ENCODE data around the gene CGA. TPM values are rescaled to one million over a fixed set of nuclear protein-coding genes. Genes with fewer than 3 reads are reported as not detected.

Gene CGA
- total and polyA plus RNA-seq, 12 donors: 0.23 to 1.0 (median 0.59) TPM; not detected in 8

DNA sequence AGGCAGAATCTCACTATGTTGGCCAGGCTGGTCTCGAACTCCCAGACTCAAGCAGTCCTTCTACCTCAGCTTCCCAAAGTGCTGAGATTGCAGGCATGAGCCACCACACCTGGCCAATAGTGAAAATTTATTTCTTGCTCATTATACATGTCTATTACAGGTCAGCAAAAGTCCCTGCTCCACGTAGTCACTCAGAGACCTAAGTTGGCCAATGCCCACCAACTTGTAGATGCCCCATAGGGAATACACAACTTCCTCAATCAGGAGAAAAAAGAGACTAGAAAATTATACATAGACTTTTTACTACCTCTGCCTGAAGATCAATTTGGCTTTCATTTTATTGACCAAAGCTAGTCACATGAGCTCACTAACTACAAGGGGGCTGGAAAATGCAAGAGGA is 22.0 kb upstream of the CGA start:
- TF ChIP-seq, protein P1, sequence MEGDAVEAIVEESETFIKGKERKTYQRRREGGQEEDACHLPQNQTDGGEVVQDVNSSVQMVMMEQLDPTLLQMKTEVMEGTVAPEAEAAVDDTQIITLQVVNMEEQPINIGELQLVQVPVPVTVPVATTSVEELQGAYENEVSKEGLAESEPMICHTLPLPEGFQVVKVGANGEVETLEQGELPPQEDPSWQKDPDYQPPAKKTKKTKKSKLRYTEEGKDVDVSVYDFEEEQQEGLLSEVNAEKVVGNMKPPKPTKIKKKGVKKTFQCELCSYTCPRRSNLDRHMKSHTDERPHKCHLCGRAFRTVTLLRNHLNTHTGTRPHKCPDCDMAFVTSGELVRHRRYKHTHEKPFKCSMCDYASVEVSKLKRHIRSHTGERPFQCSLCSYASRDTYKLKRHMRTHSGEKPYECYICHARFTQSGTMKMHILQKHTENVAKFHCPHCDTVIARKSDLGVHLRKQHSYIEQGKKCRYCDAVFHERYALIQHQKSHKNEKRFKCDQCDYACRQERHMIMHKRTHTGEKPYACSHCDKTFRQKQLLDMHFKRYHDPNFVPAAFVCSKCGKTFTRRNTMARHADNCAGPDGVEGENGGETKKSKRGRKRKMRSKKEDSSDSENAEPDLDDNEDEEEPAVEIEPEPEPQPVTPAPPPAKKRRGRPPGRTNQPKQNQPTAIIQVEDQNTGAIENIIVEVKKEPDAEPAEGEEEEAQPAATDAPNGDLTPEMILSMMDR (IDR thresholded peaks at IDR 0.05): no peak
- WGBS, 2 donors: 80 to 88% methylated on average over 2 of the region's 2 CpGs
- ATAC-seq: no peak

DNA sequence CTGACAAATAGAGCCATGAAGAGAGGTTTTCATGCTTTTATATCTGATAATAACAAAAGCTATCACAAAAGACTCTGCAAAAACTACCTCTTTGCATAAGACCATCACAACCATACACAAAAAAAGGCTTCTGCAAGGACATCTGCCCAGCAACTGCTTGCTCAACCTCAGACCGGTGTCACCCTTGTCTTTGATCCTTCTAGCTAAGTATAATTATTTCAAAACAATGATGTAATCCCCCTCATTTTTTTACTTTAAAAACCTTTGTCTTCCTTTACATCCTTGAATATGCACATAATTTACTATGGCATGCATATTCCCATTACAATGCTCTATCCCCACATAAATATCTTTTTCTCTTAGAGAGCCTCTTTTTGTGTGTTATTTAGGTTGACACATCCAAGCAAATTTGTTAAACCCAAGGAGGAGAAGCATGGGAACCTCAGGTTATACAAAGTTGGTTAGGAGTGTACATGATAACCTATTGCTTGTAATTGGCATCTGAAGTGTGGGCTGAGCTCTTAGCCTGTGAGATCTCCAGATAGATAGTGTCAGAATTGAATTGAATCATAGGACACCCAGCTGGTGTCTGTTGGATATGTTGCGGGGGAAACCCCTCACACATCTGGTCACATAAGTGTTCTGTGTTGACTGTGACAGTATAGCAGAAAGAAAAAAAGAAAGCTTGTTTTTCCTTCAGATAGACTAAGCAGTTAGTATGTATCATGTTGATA is 20.7 kb upstream of the CGA start:
- ATAC-seq (no peak), DNase-seq (no peak)
- Histone ChIP-seq H3K36me3 (no peaks in the 10 kb centered on the region), H3K9me3 (no peaks in the 10 kb centered on the region), H3K4me3 (no peak overlapping the region), H3K4me1 (no peaks in the 10 kb centered on the region), H3K27me3 (peaks cover 0 to 3% (median 0%) of the 10 kb centered on the region in 7 donors), H3K27ac (no peak overlapping the region)
- WGBS, 2 donors: 76 to 83% methylated on average over 2 of the region's 2 CpGs
- intact Hi-C loops (cut with DNase I): no loop called here
- TF ChIP-seq, protein P1 (IDR thresholded peaks at IDR 0.05): no peak

More for the DNA sequence above, 22.0 kb upstream of the CGA start:
- Histone ChIP-seq H3K27me3 (peaks cover 0 to 12% (median under 1%) of the 10 kb centered on the region in 7 donors), H3K4me1 (no peaks in the 10 kb centered on the region), H3K9me3 (no peaks in the 10 kb centered on the region), H3K27ac (no peak overlapping the region), H3K36me3 (no peaks in the 10 kb centered on the region), H3K4me3 (no peak overlapping the region)
- DNase-seq: no peak
- intact Hi-C loops (cut with DNase I): no loop called here

DNA sequence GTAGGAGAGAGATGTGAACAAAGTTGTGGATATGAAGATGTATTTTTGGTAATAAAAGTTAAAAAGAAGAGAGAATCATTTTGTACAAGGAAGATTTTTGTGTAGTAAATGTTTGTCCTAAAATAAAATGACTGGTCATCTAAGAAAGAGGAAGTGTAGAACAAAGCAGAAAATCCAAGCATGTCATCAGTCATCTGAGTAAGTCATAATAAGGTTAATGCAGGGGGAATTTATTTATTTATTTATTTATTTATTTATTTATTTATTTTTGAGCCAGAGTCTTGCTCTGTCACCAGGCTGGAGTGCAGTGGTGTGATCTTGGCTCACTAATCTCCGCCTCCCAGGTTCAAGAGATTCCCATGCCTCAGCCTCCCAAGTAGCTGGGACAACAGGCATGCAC is 15.7 kb upstream of the CGA start:
- DNase-seq: no peak
- Histone ChIP-seq H3K27ac (no peak overlapping the region), H3K36me3 (no peaks in the 10 kb centered on the region), H3K27me3 (peaks cover 0 to 6% (median 0%) of the 10 kb centered on the region in 7 donors), H3K4me3 (no peak overlapping the region), H3K9me3 (no peaks in the 10 kb centered on the region), H3K4me1 (no peaks in the 10 kb centered on the region)
- no peak for ATAC-seq
- intact Hi-C loops (cut with DNase I): no loop called here
- 98 to 100% methylated on average over 1 of the region's 1 CpG for WGBS, 2 donors
- TF ChIP-seq, protein P1 (IDR thresholded peaks at IDR 0.05): no peak

DNA sequence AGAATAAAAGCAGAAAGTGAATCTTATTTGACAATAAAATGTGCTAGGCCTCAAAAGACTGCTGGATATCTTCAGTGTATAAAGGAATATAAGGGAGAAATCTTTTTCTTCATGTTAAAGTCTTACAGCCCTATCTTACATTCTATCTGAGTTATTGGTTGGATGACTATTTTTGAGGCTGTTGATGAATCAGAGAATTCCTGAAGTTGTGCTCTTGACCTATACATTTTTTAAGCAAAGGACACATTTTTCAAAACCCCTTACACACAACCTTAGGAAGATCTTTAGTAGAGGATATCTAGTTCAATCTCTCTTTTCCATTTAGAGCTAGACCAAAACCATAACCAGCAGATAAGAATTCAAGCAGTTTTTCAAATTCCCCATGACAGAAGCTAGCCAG is 10.9 kb upstream of the CGA start:
- H3K36me3 ChIP-seq: no peaks in the 10 kb centered on the region
- peaks cover 0 to 3% (median 0%) of the 10 kb centered on the region in 7 donors for H3K27me3 ChIP-seq
- no peak for ATAC-seq
- TF ChIP-seq, protein P1 (IDR thresholded peaks at IDR 0.05): no peak
- no peak for DNase-seq
- intact Hi-C loops (cut with DNase I): no loop called here
- no peak overlapping the region for H3K4me3 ChIP-seq
- H3K9me3 ChIP-seq: no peaks in the 10 kb centered on the region
- H3K4me1 ChIP-seq: no peaks in the 10 kb centered on the region
- H3K27ac ChIP-seq: no peak overlapping the region
